SIG-M5 (cell line): Measurements from ENCODE around the gene KCTD6.
"Not testable (repeated sequence)": the region's sequence is repeated elsewhere in the genome, so short reads cannot be mapped to it uniquely, and the experiment has no call there.

Experiments
- DNase-seq: peaks from one replicate; lab custom pipeline; 2025; lab: John Stamatoyannopoulos, UW

The KCTD6 gene

GRCh38 chr3:58524326-58524888, 32.5 kb downstream of the KCTD6 start:
- DNase-seq = no peak

GRCh38 chr3:58526515-58526957, 34.6 kb downstream of the KCTD6 start:
- DNase-seq = peak; percentile 65

GRCh38 chr3:58527440-58527839, 35.5 kb downstream of the KCTD6 start:
- not testable (repeated sequence) for DNase-seq

GRCh38 chr3:58528629-58529028, 36.7 kb downstream of the KCTD6 start:
- DNase-seq = no peak

GRCh38 chr3:58529516-58530353, 37.8 kb downstream of the KCTD6 start:
- DNase-seq = no peak

- DNase-seq = no peak
Observed at GRCh38 chr3:58530354-58530865, 38.5 kb downstream of the KCTD6 start.

GRCh38 chr3:58531555-58531954, 39.7 kb downstream of the KCTD6 start:
- DNase-seq = no peak

- no peak for DNase-seq
Observed at GRCh38 chr3:58531956-58532355, 40.1 kb downstream of the KCTD6 start.

GRCh38 chr3:58532794-58533220, 40.9 kb downstream of the KCTD6 start:
- DNase-seq = no peak

- no peak for DNase-seq
Observed at GRCh38 chr3:58534592-58535494, 42.9 kb downstream of the KCTD6 start.

- DNase-seq = no peak
Observed at GRCh38 chr3:58535531-58536500, 43.9 kb downstream of the KCTD6 start.

GRCh38 chr3:58536501-58537411, 44.9 kb downstream of the KCTD6 start, which contains the start of gene ACOX2:
ACOX2 (minus strand) TSS chr3:58537190; CDS start chr3:58535106, 2,084 bp downstream.
- no peak for DNase-seq

GRCh38 chr3:58537412-58538301, 45.8 kb downstream of the KCTD6 start:
- no peak for DNase-seq

- DNase-seq = no peak
Observed at GRCh38 chr3:58539626-58540025, 47.7 kb downstream of the KCTD6 start.

GRCh38 chr3:58540176-58540858, 48.4 kb downstream of the KCTD6 start:
- no peak for DNase-seq

GRCh38 chr3:58544541-58544940, 52.6 kb downstream of the KCTD6 start:
- DNase-seq = no peak

GRCh38 chr3:58551636-58552180, 59.8 kb downstream of the KCTD6 start:
- DNase-seq = no peak
